GM21360 (cell line): Measurements from ENCODE around the gene IL17RB.

Experiments
- ATAC-seq: cut with Tn5 transposase; IDR thresholded peaks from one replicate; pipeline ENCODE4 v1.9.1; 2021; ENCODE audit warnings: mild to moderate bottlenecking, moderate library complexity; ENCODE audit not compliant: unreplicated experiment

IL17RB gene

GRCh38 chr3:53858096-53858741 is 11.9 kb downstream of the IL17RB start:
- ATAC-seq: no peak

- no peak for ATAC-seq
Measured at GRCh38 chr3:53859178-53859577, 12.8 kb downstream of the IL17RB start.

GRCh38 chr3:53860196-53860595 is 13.8 kb downstream of the IL17RB start:
- ATAC-seq: no peak

- ATAC-seq: no peak
Measured at GRCh38 chr3:53862241-53862640, 15.9 kb downstream of the IL17RB start.

GRCh38 chr3:53863145-53863544 is 16.8 kb downstream of the IL17RB start:
- no peak for ATAC-seq

GRCh38 chr3:53865732-53866499 is 19.5 kb downstream of the IL17RB start:
- ATAC-seq: no peak

GRCh38 chr3:53880396-53881345 is 34.3 kb downstream of the IL17RB start:
- no peak for ATAC-seq

GRCh38 chr3:53881691-53882593 is 35.6 kb downstream of the IL17RB start, which contains the start of gene ACTR8:
Gene ACTR8, minus strand, starts transcription at chr3:53882152. Its CDS starts 51 bp downstream, at chr3:53882101.
- peak; percentile 81 for ATAC-seq

- ATAC-seq: no peak
Measured at GRCh38 chr3:53883008-53883407, 36.6 kb downstream of the IL17RB start.

- ATAC-seq: no peak
Measured at GRCh38 chr3:53884623-53885022, 38.3 kb downstream of the IL17RB start.

GRCh38 chr3:53885239-53885638 is 38.9 kb downstream of the IL17RB start:
- ATAC-seq: no peak

- no peak for ATAC-seq
Measured at GRCh38 chr3:53887446-53887845, 41.1 kb downstream of the IL17RB start.

- no peak for ATAC-seq
Measured at GRCh38 chr3:53888232-53888631, 41.9 kb downstream of the IL17RB start.

GRCh38 chr3:53890726-53891475 is 44.5 kb downstream of the IL17RB start:
- ATAC-seq: no peak

GRCh38 chr3:53891497-53892285 is 45.3 kb downstream of the IL17RB start, which contains the start of gene SELENOK:
Gene SELENOK, minus strand, starts transcription at chr3:53891859.
- ATAC-seq: peak; percentile 95

GRCh38 chr3:53892286-53892637 is 45.9 kb downstream of the IL17RB start:
- ATAC-seq: no peak

GRCh38 chr3:53899750-53900149 is 53.4 kb downstream of the IL17RB start:
- no peak for ATAC-seq

- ATAC-seq: no peak
Measured at GRCh38 chr3:53900666-53901331, 54.4 kb downstream of the IL17RB start.
